Prostate gland (tissue), 2 donors: ENCODE measurements around the gene DVL3.

Experiments
- POLR2A ChIP-seq: fragments of 450-650 bp; IDR thresholded peaks from one replicate; pipeline ENCODE4 v1.6.1; 2016; ENCODE audit warnings: antibody characterized with exemption, mild to moderate bottlenecking
- POLR2AphosphoS5 ChIP-seq: sonication (generic); formaldehyde crosslinking; IDR thresholded peaks from one replicate; pipeline ENCODE4 v1.6.1; 2017; ENCODE audit warnings: antibody characterized with exemption
- TF ChIP-seq, protein P1 (sequence below), 4 experiments: fragments of 200-600 bp in 2 of 4; fragments of 450-650 bp in 2 of 4; sonication (generic) in 2 of 4; IDR thresholded peaks; 1 replicate in 3 of 4; 2 replicates in 1 of 4; pipeline ENCODE4 v1.5.1; 2016 to 2019; ENCODE audit warnings: antibody characterized with exemption in 4 of 4, mild to moderate bottlenecking in 2 of 4, moderate library complexity in 2 of 4

- TF ChIP-seq, protein P1, sequence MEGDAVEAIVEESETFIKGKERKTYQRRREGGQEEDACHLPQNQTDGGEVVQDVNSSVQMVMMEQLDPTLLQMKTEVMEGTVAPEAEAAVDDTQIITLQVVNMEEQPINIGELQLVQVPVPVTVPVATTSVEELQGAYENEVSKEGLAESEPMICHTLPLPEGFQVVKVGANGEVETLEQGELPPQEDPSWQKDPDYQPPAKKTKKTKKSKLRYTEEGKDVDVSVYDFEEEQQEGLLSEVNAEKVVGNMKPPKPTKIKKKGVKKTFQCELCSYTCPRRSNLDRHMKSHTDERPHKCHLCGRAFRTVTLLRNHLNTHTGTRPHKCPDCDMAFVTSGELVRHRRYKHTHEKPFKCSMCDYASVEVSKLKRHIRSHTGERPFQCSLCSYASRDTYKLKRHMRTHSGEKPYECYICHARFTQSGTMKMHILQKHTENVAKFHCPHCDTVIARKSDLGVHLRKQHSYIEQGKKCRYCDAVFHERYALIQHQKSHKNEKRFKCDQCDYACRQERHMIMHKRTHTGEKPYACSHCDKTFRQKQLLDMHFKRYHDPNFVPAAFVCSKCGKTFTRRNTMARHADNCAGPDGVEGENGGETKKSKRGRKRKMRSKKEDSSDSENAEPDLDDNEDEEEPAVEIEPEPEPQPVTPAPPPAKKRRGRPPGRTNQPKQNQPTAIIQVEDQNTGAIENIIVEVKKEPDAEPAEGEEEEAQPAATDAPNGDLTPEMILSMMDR (IDR thresholded peaks at IDR 0.05) = no peak
- no peak for TF ChIP-seq POLR2A
- TF ChIP-seq POLR2AphosphoS5 = no peak
Observed at GRCh38 chr3:184167786-184168185, 12.6 kb downstream of the DVL3 start.
